Pancreas (tissue), 10 donors: Measurements from ENCODE around the gene BRSK1. TPM values are rescaled to one million over a fixed set of nuclear protein-coding genes. Genes with fewer than 3 reads are reported as not detected.

Experiments
- ATAC-seq, 4 donors: fragments of 200-7000 bp; cut with Tn5 transposase; one replicate each; pipeline versions ENCODE4 v1.8.0 to v1.9.1; 2020; ENCODE audit warnings: mild to moderate bottlenecking in 4 of 4, moderate library complexity in 4 of 4
- DNase-seq, 6 donors: peaks; one replicate each; pipeline ENCODE4 v3.0.0-alpha.2; 2020
- FAIRE-seq: peaks from 2 replicates; lab custom pipeline; 2012; peaks lifted over from hg19 to GRCh38; lab: Jason Lieb, UNC
- H3K27ac ChIP-seq, 4 donors: fragments of 200-600 bp; sonication (generic); 1 replicate in 3 of 4; 2 replicates in 1 of 4; pipeline versions ENCODE4 v1.5.0 to v1.8.0; 2020
- H3K27me3 ChIP-seq, 4 donors: fragments of 200-600 bp; one replicate each; pipeline ENCODE4 v1.8.0; 2021
- H3K36me3 ChIP-seq, 3 donors: fragments of 200-600 bp; sonication (generic) in 1 of 3; one replicate each; pipeline versions ENCODE4 v1.5.0 to v1.8.0; 2020 to 2021
- H3K4me1 ChIP-seq, 3 donors: fragments of 200-600 bp; one replicate each; pipeline ENCODE4 v1.8.0; 2021
- H3K4me3 ChIP-seq, 4 donors: fragments of 200-600 bp; sonication (generic) in 2 of 4; one replicate each; pipeline versions ENCODE4 v1.5.0 to v1.8.0; 2020 to 2021
- H3K9me3 ChIP-seq, 4 donors: fragments of 200-600 bp; one replicate each; pipeline ENCODE4 v1.8.0; 2021
- CTCF ChIP-seq, 4 donors: fragments of 200-600 bp; sonication (generic) in 3 of 4; IDR thresholded peaks; one replicate each; pipeline versions ENCODE4 v1.5.0 to v1.8.0; 2021; ENCODE audit warnings: antibody characterized with exemption in 4 of 4
- WGBS, 2 donors: extraction: QIAGEN DNeasy Blood & Tissue Kit; methylation state at CpG; one replicate each; pipeline ENCODE4 v1.1.7; 2013; 5-methylcytosine and 5-hydroxymethylcytosine counted together
- intact Hi-C, 3 donors: fragments of 100-400 bp; cut with DNase I; formaldehyde crosslinking; loops; one replicate each; pipeline versions ENCODE4 v1.11.1 to v1.14.2; 2022
- microRNA-seq, 2 donors: library from miRNA; unstranded; fragments of <30 nt; microRNA quantifications; one replicate each; pipeline versions ENCODE4 to v1.1.0, GENCODE V29; 2019 to 2020
- polyA plus RNA-seq, 2 donors: library from polyadenylated mRNA; stranded (reverse); fragments of 200-250 nt; gene quantifications; one replicate each; pipeline ENCODE4 v1.2.3, GENCODE V29; 2013
- total RNA-seq, 6 donors: library from RNA; stranded (reverse); fragmentation: NEBNext Ultra II Directional in 4 of 6; extraction: Animal tissue kit (Norgen Biotek cat#: 25700) in 4 of 6; gene quantifications; one replicate each; pipeline versions ENCODE4 v1.2.1 to v1.2.4, GENCODE V29; 2021 to 2023
- donor health status: healthy with polysubstance abuse.
- donor health status: DM: no; HTN: no; CAD: no; lungs with moderate emphysema.
- donor health status: DM: no; HTN: no; CAD: no.
- donor health status: control.
- donor health status: control.
- donor health status: Bipolar disorder and iron deficiency.
- donor health status: DM: yes; HTN: yes; CAD: no.
- donor health status: DM: no; HTN: no; CAD: no.
- donor health status: DM: no; HTN: no; CAD: no.
- donor health status: DM: yes; HTN: yes; CAD: no.

Gene BRSK1
- total and polyA plus RNA-seq, 8 donors, result 0.46 to 9.2 (median 2.0) TPM

GRCh38 chr19:55358493-55358892 is 74.7 kb downstream of the BRSK1 start:
- TF ChIP-seq CTCF (IDR thresholded peaks at IDR 0.05), result no peak
- intact Hi-C loops, result no loop called here
- WGBS, 2 donors, result 80 to 90% methylated on average over 16 to 19 of the region's 19 CpGs
- no peak overlapping the region for H3K4me3 ChIP-seq
- H3K27me3 ChIP-seq, result peaks cover 0 to 3% (median 0%) of the 10 kb centered on the region in 4 donors
- no peaks in the 10 kb centered on the region for H3K36me3 ChIP-seq
- DNase-seq (peak in 1 of 6 donors; percentile 65), FAIRE-seq (no peak), ATAC-seq (no peak)
- peaks cover 0 to 2% (median 0%) of the 10 kb centered on the region in 3 donors for H3K4me1 ChIP-seq
- no peaks in the 10 kb centered on the region for H3K9me3 ChIP-seq
- no peak overlapping the region for H3K27ac ChIP-seq

- FAIRE-seq, result no peak
- WGBS, 2 donors, result 64 to 71% methylated on average over 32 of the region's 32 CpGs
- no peak overlapping the region for H3K4me3 ChIP-seq
- intact Hi-C loops, result no loop called here
- DNase-seq, result peak in 1 of 6 donors; percentile 57
- no peak overlapping the region for H3K27ac ChIP-seq
- no peaks in the 10 kb centered on the region for H3K36me3 ChIP-seq
- no peaks in the 10 kb centered on the region for H3K27me3 ChIP-seq
- H3K4me1 ChIP-seq, result no peaks in the 10 kb centered on the region
- no peaks in the 10 kb centered on the region for H3K9me3 ChIP-seq
- no peak for TF ChIP-seq CTCF (IDR thresholded peaks at IDR 0.05)
- peak in 1 of 4 donors; percentile 55 for ATAC-seq
Measured at GRCh38 chr19:55358943-55359908, 75.4 kb downstream of the BRSK1 start.

GRCh38 chr19:55360902-55361301 is 77.1 kb downstream of the BRSK1 start:
- H3K27ac ChIP-seq, result no peak overlapping the region
- no peaks in the 10 kb centered on the region for H3K36me3 ChIP-seq
- ATAC-seq (no peak), DNase-seq (peak in 1 of 6 donors; percentile 56), FAIRE-seq (no peak)
- TF ChIP-seq CTCF (IDR thresholded peaks at IDR 0.05), result no peak
- intact Hi-C loops, result no loop called here
- no peaks in the 10 kb centered on the region for H3K27me3 ChIP-seq
- H3K9me3 ChIP-seq, result no peaks in the 10 kb centered on the region
- WGBS, 2 donors, result 86 to 90% methylated on average over 16 of the region's 16 CpGs
- no peak overlapping the region for H3K4me3 ChIP-seq
- no peaks in the 10 kb centered on the region for H3K4me1 ChIP-seq

Small RNAs within 50 kb of the gene (microRNA-seq; reads per million reads assigned to microRNA genes)
- 0 to 1.5 reads per million in 2 donors for gene MIR6802
- 5.3 to 5.4 reads per million in 2 donors for gene MIR6803

Other genes starting within 250 kb of the BRSK1 start
- under 1 TPM in 5 of 6 donors, not detected in 1; 0.09 to 0.25 (median 0.24) TPM for gene GP6, start 245.7 kb upstream of the BRSK1 start, total RNA-seq
- gene GP6, start 245.7 kb upstream of the BRSK1 start, polyA plus RNA-seq, result under 1 TPM in 1 of 2 donors, not detected in 1; 0.31 TPM
- 10 to 100 TPM; 10.9 to 27.1 (median 14.2) TPM for gene RDH13, start 220.8 kb upstream of the BRSK1 start, total RNA-seq
- 10 to 100 TPM; 22.0 to 26.6 TPM for gene RDH13, start 220.8 kb upstream of the BRSK1 start, polyA plus RNA-seq
- 10 to 100 TPM; 10.2 to 32.0 (median 16.0) TPM for gene EPS8L1, start 208.1 kb upstream of the BRSK1 start, total RNA-seq
- gene EPS8L1, start 208.1 kb upstream of the BRSK1 start, polyA plus RNA-seq, result 100 to 1,000 TPM; 152 to 279 TPM
- 10 to 100 TPM; 37.1 to 61.5 (median 50.9) TPM for gene PPP1R12C, start 166.4 kb upstream of the BRSK1 start, total RNA-seq
- gene PPP1R12C, start 166.4 kb upstream of the BRSK1 start, polyA plus RNA-seq, result 100 to 1,000 TPM; 174 to 266 TPM
- under 1 TPM in 1 of 6 donors, not detected in 5; 0.54 TPM for gene TNNT1, start 134.8 kb upstream of the BRSK1 start, total RNA-seq
- gene TNNT1, start 134.8 kb upstream of the BRSK1 start, polyA plus RNA-seq, result 1 to 10 TPM in 1 of 2 donors, not detected in 1; 4.0 TPM
- gene TNNI3, start 126.3 kb upstream of the BRSK1 start, total RNA-seq, result 1 to 10 TPM in 1 of 6 donors, under 1 TPM in 1, not detected in 4; 0.66 to 4.1 TPM
- 1 to 10 TPM; 2.2 to 2.9 TPM for gene TNNI3, start 126.3 kb upstream of the BRSK1 start, polyA plus RNA-seq
- 1 to 10 TPM; 1.2 to 3.2 (median 2.5) TPM for gene DNAAF3, start 117.4 kb upstream of the BRSK1 start, total RNA-seq
- gene DNAAF3, start 117.4 kb upstream of the BRSK1 start, polyA plus RNA-seq, result 1 to 10 TPM; 3.0 to 3.3 TPM
- 1 to 10 TPM in 5 of 6 donors, under 1 TPM in 1; 0.88 to 3.7 (median 1.7) TPM for gene SYT5, start 103.7 kb upstream of the BRSK1 start, total RNA-seq
- 10 to 100 TPM; 10.6 to 41.1 TPM for gene SYT5, start 103.7 kb upstream of the BRSK1 start, polyA plus RNA-seq
- gene PTPRH, start 74.5 kb upstream of the BRSK1 start, total RNA-seq, result 10 to 100 TPM in 2 of 6 donors, 1 to 10 TPM in 4; 5.1 to 15.3 (median 8.8) TPM
- 1 to 10 TPM; 5.8 to 8.0 TPM for gene PTPRH, start 74.5 kb upstream of the BRSK1 start, polyA plus RNA-seq
- 1 to 10 TPM; 1.0 to 1.8 (median 1.5) TPM for gene TMEM86B, start 55.2 kb upstream of the BRSK1 start, total RNA-seq
- 10 to 100 TPM; 14.4 to 27.3 TPM for gene TMEM86B, start 55.2 kb upstream of the BRSK1 start, polyA plus RNA-seq
- 10 to 100 TPM; 15.3 to 31.4 (median 18.9) TPM for gene PPP6R1, start 25.0 kb upstream of the BRSK1 start, total RNA-seq
- gene PPP6R1, start 25.0 kb upstream of the BRSK1 start, polyA plus RNA-seq, result 10 to 100 TPM; 27.0 to 33.1 TPM
- gene HSPBP1, start 3.9 kb upstream of the BRSK1 start, total RNA-seq, result 10 to 100 TPM in 4 of 6 donors, 1 to 10 TPM in 2; 7.0 to 16.6 (median 12.3) TPM
- 10 to 100 TPM; 26.4 to 29.5 TPM for gene HSPBP1, start 3.9 kb upstream of the BRSK1 start, polyA plus RNA-seq
- 1 to 10 TPM in 1 of 6 donors, under 1 TPM in 2, not detected in 3; 0.32 to 1.3 (median 0.83) TPM for gene TMEM150B, start 41.3 kb downstream of the BRSK1 start, total RNA-seq
- under 1 TPM in 1 of 2 donors, not detected in 1; 0.14 TPM for gene TMEM150B, start 41.3 kb downstream of the BRSK1 start, polyA plus RNA-seq
- gene KMT5C, start 55.9 kb downstream of the BRSK1 start, total RNA-seq, result 10 to 100 TPM in 2 of 6 donors, 1 to 10 TPM in 4; 4.3 to 12.6 (median 6.9) TPM
- 10 to 100 TPM; 22.3 to 27.4 TPM for gene KMT5C, start 55.9 kb downstream of the BRSK1 start, polyA plus RNA-seq
- gene COX6B2, start 70.7 kb downstream of the BRSK1 start, total RNA-seq, result under 1 TPM in 1 of 6 donors, not detected in 5; 0.62 TPM
- under 1 TPM; 0.28 to 0.42 TPM for gene COX6B2, start 70.7 kb downstream of the BRSK1 start, polyA plus RNA-seq
- not detected for gene GARIN5B, start 79.3 kb downstream of the BRSK1 start, total RNA-seq
- not detected for gene GARIN5B, start 79.3 kb downstream of the BRSK1 start, polyA plus RNA-seq
- under 1 TPM in 3 of 6 donors, not detected in 3; 0.20 to 0.41 (median 0.37) TPM for gene IL11, start 86.5 kb downstream of the BRSK1 start, total RNA-seq
- gene IL11, start 86.5 kb downstream of the BRSK1 start, polyA plus RNA-seq, result under 1 TPM; 0.16 to 0.19 TPM
- not detected for gene TMEM190, start 92.8 kb downstream of the BRSK1 start, total RNA-seq
- under 1 TPM in 1 of 2 donors, not detected in 1; 0.45 TPM for gene TMEM190, start 92.8 kb downstream of the BRSK1 start, polyA plus RNA-seq
- 10 to 100 TPM; 14.7 to 32.7 (median 21.3) TPM for gene TMEM238, start 100.3 kb downstream of the BRSK1 start, total RNA-seq
- under 1 TPM; 0.42 TPM for gene TMEM238, start 100.3 kb downstream of the BRSK1 start, polyA plus RNA-seq
- gene RPL28, start 101.9 kb downstream of the BRSK1 start, total RNA-seq, result 1,000 to 10,000 TPM in 1 of 6 donors, 100 to 1,000 TPM in 5; 420 to 1,198 (median 819) TPM
- 1,000 to 10,000 TPM in 1 of 2 donors, 100 to 1,000 TPM in 1; 738 to 1,109 TPM for gene RPL28, start 101.9 kb downstream of the BRSK1 start, polyA plus RNA-seq
- gene UBE2S, start 123.8 kb downstream of the BRSK1 start, total RNA-seq, result 1 to 10 TPM; 2.0 to 7.3 (median 5.1) TPM
- gene UBE2S, start 123.8 kb downstream of the BRSK1 start, polyA plus RNA-seq, result 1 to 10 TPM; 3.6 to 5.0 TPM
- under 1 TPM in 3 of 6 donors, not detected in 3; 0.05 to 0.16 (median 0.06) TPM for gene SHISA7, start 159.3 kb downstream of the BRSK1 start, total RNA-seq
- gene SHISA7, start 159.3 kb downstream of the BRSK1 start, polyA plus RNA-seq, result under 1 TPM; 0.04 to 0.33 TPM
- 10 to 100 TPM; 13.0 to 23.9 (median 20.9) TPM for gene ISOC2, start 177.6 kb downstream of the BRSK1 start, total RNA-seq
- gene ISOC2, start 177.6 kb downstream of the BRSK1 start, polyA plus RNA-seq, result 10 to 100 TPM; 38.3 to 43.9 TPM
- gene C19orf85, start 180.8 kb downstream of the BRSK1 start, total RNA-seq, result not detected
- not detected for gene C19orf85, start 180.8 kb downstream of the BRSK1 start, polyA plus RNA-seq
- gene ZNF628, start 192.6 kb downstream of the BRSK1 start, total RNA-seq, result 1 to 10 TPM; 3.4 to 6.2 (median 4.1) TPM
- 1 to 10 TPM; 2.6 to 7.8 TPM for gene ZNF628, start 192.6 kb downstream of the BRSK1 start, polyA plus RNA-seq
- 10 to 100 TPM in 1 of 6 donors, 1 to 10 TPM in 5; 5.8 to 10.1 (median 7.5) TPM for gene NAT14, start 201.2 kb downstream of the BRSK1 start, total RNA-seq
- gene NAT14, start 201.2 kb downstream of the BRSK1 start, polyA plus RNA-seq, result 10 to 100 TPM; 27.9 to 32.4 TPM
- gene SSC5D, start 204.4 kb downstream of the BRSK1 start, total RNA-seq, result 1 to 10 TPM in 4 of 6 donors, under 1 TPM in 2; 0.60 to 5.3 (median 1.4) TPM
- gene SSC5D, start 204.4 kb downstream of the BRSK1 start, polyA plus RNA-seq, result 1 to 10 TPM in 1 of 2 donors, under 1 TPM in 1; 0.77 to 2.1 TPM